CD14-positive monocyte (primary cell): Measurements from ENCODE around the gene MORC4. TPM values are rescaled to one million over a fixed set of nuclear protein-coding genes. Genes with fewer than 3 reads are reported as not detected.

Source experiments
- DNase-seq, 3 donors: peaks; one replicate each; pipeline ENCODE4 v3.0.0-alpha.2; 2011 to 2022
- H2AFZ ChIP-seq: 2 replicates; pipeline ENCODE4 v1.6.0; 2012; ENCODE audit warnings: mild to moderate bottlenecking, low read depth, low read length, inconsistent platforms; ENCODE audit not compliant: insufficient read depth, poor library complexity, severe bottlenecking
- H3K27ac ChIP-seq, 2 donors: 1 replicate in 1 of 2; 2 replicates in 1 of 2; pipeline ENCODE4 v1.5.1; 2012 to 2013; ENCODE audit warnings: low read length in 2 of 2, control low read depth in 1 of 2, inconsistent platforms in 1 of 2, low read depth in 1 of 2, mild to moderate bottlenecking in 1 of 2
- H3K27me3 ChIP-seq, 2 donors: one replicate each; pipeline versions ENCODE4 v1.6.0 to v1.6.1; 2011 to 2013; ENCODE audit warnings: low read length in 2 of 2; ENCODE audit not compliant: control insufficient read depth in 2 of 2, insufficient read depth in 2 of 2
- H3K36me3 ChIP-seq, 2 donors: replicated peaks in 1 of 2; 1 replicate in 1 of 2; 2 replicates in 1 of 2; pipeline versions ENCODE4 v1.5.1 to v1.6.1; 2012 to 2013; ENCODE audit warnings: low read length in 2 of 2, control low read depth in 1 of 2, inconsistent platforms in 1 of 2, mild to moderate bottlenecking in 1 of 2; ENCODE audit not compliant: insufficient read depth in 2 of 2, control insufficient read depth in 1 of 2
- H3K4me1 ChIP-seq, 2 donors: 1 replicate in 1 of 2; 2 replicates in 1 of 2; pipeline versions ENCODE4 v1.5.1 to v1.6.1; 2012 to 2013; ENCODE audit warnings: low read length in 2 of 2, control low read depth in 1 of 2, inconsistent platforms in 1 of 2, mild to moderate bottlenecking in 1 of 2, moderate library complexity in 1 of 2; ENCODE audit not compliant: insufficient read depth in 2 of 2, control insufficient read depth in 1 of 2
- H3K4me2 ChIP-seq: replicated peaks from 2 replicates; pipeline ENCODE3; 2012; ENCODE audit warnings: low read length, moderate library complexity, mild to moderate bottlenecking; ENCODE audit not compliant: poor library complexity, severe bottlenecking; ENCODE audit errors: extremely low read depth
- H3K4me3 ChIP-seq, 3 experiments: fragments of 200-600 bp in 1 of 3; sonication (generic) in 1 of 3; replicated peaks in 1 of 3; 1 replicate in 2 of 3; 2 replicates in 1 of 3; pipeline ENCODE4 v1.5.1; 2011 to 2013; ENCODE audit warnings: low read length in 3 of 3, mild to moderate bottlenecking in 3 of 3, control low read depth in 2 of 3, low read depth in 2 of 3, inconsistent platforms in 1 of 3, moderate library complexity in 1 of 3
- H3K79me2 ChIP-seq: 2 replicates; pipeline ENCODE4 v1.6.0; 2012; ENCODE audit warnings: mild to moderate bottlenecking, control low read depth, inconsistent platforms, low read length, moderate library complexity; ENCODE audit not compliant: insufficient read depth
- H3K9ac ChIP-seq: 2 replicates; pipeline ENCODE4 v1.6.0; 2017; ENCODE audit warnings: low read length, mild to moderate bottlenecking; ENCODE audit not compliant: insufficient read depth, poor library complexity, severe bottlenecking
- H3K9me3 ChIP-seq, 2 donors: replicated peaks in 1 of 2; 1 replicate in 1 of 2; 2 replicates in 1 of 2; pipeline versions ENCODE4 v1.5.1 to v1.6.1; 2012 to 2013; ENCODE audit warnings: low read length in 2 of 2, control low read depth in 1 of 2; ENCODE audit not compliant: control insufficient read depth in 1 of 2, insufficient read depth in 1 of 2
- H4K20me1 ChIP-seq: 2 replicates; pipeline ENCODE4 v1.6.0; 2012; ENCODE audit warnings: mild to moderate bottlenecking, low read length, control low read depth, moderate library complexity; ENCODE audit not compliant: insufficient read depth
- H3K27ac Mint-ChIP-seq, 7 donors: one replicate each; pipeline ENCODE4 v1.8.0; 2020; ENCODE audit warnings: mild to moderate bottlenecking in 7 of 7, mixed read lengths in 7 of 7, moderate library complexity in 6 of 7, inconsistent platforms in 2 of 7
- H3K27me3 Mint-ChIP-seq, 3 donors: one replicate each; pipeline ENCODE4 v1.8.0; 2021 to 2022; ENCODE audit warnings: low read depth in 3 of 3, mild to moderate bottlenecking in 3 of 3, mixed read lengths in 3 of 3, moderate library complexity in 3 of 3, inconsistent platforms in 1 of 3
- H3K36me3 Mint-ChIP-seq, 2 donors: one replicate each; pipeline ENCODE4 v1.8.0; 2020; ENCODE audit warnings: mixed read lengths in 2 of 2, inconsistent platforms in 1 of 2, mild to moderate bottlenecking in 1 of 2
- H3K4me1 Mint-ChIP-seq: one replicate; pipeline ENCODE4 v1.8.0; 2020; ENCODE audit warnings: mild to moderate bottlenecking, mixed read lengths
- H3K4me3 Mint-ChIP-seq, 2 donors: one replicate each; pipeline ENCODE4 v1.8.0; 2020; ENCODE audit warnings: mild to moderate bottlenecking in 2 of 2, mixed read lengths in 2 of 2, moderate library complexity in 1 of 2
- H3K9me3 Mint-ChIP-seq, 7 donors: one replicate each; pipeline ENCODE4 v1.8.0; 2020 to 2022; ENCODE audit warnings: mixed read lengths in 7 of 7, mild to moderate bottlenecking in 6 of 7, moderate library complexity in 6 of 7, inconsistent platforms in 2 of 7
- WGBS: methylation state at CpG from one replicate; pipeline ENCODE4 v1.1.5; 2013; ENCODE audit warnings: missing lambda C conversion rate; ENCODE audit not compliant: insufficient coverage; 5-methylcytosine and 5-hydroxymethylcytosine counted together
- intact Hi-C, 2 donors: fragments of 100-400 bp; cut with micrococcal nuclease; formaldehyde crosslinking; loops; one replicate each; pipeline versions ENCODE4 v1.15.0 to v1.15.1; 2023
- polyA plus RNA-seq, 3 donors: library from polyadenylated mRNA; depleted of rRNA in 1 of 3; unstranded in 2 of 3; stranded (reverse) in 1 of 3; fragments of 300-500 nt in 2 of 3; fragments of >200 nt in 1 of 3; fragmentation: Illumina TruSeq in 2 of 3; gene quantifications; 1 replicate in 2 of 3; 2 replicates in 1 of 3; pipeline ENCODE4 v1.2.3, GENCODE V29; 2012 to 2021
- TF ChIP-seq, protein P1 (sequence below): fragments of 200-600 bp; IDR thresholded peaks from one replicate; pipeline ENCODE4 v1.8.0; 2022; ENCODE audit warnings: antibody characterized with exemption, mild to moderate bottlenecking

The MORC4 gene
- polyA plus RNA-seq, 3 donors = 0.06 to 0.23 (median 0.10) TPM

DNA sequence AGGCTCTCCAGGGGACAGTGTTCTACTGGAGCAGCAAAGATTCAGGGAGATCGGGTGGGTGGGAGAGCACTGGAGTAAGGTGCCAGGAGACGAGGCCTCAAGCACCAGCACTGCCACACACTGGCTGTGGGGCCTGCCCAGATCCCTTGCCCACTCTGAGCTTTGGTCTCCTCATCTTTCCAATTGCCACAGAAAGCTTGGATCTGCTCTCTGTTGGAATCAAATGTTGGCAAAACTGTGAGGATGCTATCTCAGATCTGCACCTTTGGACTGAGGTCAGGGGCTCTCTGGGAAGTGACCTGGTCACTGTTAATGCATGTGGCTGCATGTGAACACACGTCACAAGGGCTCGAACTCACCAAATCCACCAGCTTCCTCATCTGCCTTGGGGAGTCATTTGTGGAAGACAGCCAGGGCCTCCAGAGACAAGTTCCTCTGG, 98.2 kb downstream of the MORC4 start:
- H3K9me3 ChIP-seq = no peaks in the 10 kb centered on the region
- H3K9me3 Mint-ChIP-seq = peaks cover 0 to 2% (median 0%) of the 10 kb centered on the region in 7 donors
- no peak overlapping the region for H3K4me3 Mint-ChIP-seq
- H3K36me3 Mint-ChIP-seq = no peaks in the 10 kb centered on the region
- H2AFZ ChIP-seq = no peak overlapping the region
- WGBS = no CpG with 5 or more reads among the region's 4 CpGs
- TF ChIP-seq, protein P1, sequence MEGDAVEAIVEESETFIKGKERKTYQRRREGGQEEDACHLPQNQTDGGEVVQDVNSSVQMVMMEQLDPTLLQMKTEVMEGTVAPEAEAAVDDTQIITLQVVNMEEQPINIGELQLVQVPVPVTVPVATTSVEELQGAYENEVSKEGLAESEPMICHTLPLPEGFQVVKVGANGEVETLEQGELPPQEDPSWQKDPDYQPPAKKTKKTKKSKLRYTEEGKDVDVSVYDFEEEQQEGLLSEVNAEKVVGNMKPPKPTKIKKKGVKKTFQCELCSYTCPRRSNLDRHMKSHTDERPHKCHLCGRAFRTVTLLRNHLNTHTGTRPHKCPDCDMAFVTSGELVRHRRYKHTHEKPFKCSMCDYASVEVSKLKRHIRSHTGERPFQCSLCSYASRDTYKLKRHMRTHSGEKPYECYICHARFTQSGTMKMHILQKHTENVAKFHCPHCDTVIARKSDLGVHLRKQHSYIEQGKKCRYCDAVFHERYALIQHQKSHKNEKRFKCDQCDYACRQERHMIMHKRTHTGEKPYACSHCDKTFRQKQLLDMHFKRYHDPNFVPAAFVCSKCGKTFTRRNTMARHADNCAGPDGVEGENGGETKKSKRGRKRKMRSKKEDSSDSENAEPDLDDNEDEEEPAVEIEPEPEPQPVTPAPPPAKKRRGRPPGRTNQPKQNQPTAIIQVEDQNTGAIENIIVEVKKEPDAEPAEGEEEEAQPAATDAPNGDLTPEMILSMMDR = no peak
- H3K9ac ChIP-seq = no peak overlapping the region
- no peaks in the 10 kb centered on the region for H3K79me2 ChIP-seq
- H3K27ac Mint-ChIP-seq = no peak overlapping the region
- intact Hi-C loops = no loop called here
- H3K27ac ChIP-seq = no peak overlapping the region
- peaks cover 0 to 3% (median 2%) of the 10 kb centered on the region in 3 donors for H3K27me3 Mint-ChIP-seq
- no peaks in the 10 kb centered on the region for H3K36me3 ChIP-seq
- H3K27me3 ChIP-seq = no peaks in the 10 kb centered on the region
- H4K20me1 ChIP-seq = no peaks in the 10 kb centered on the region
- H3K4me1 ChIP-seq = no peaks in the 10 kb centered on the region
- H3K4me2 ChIP-seq = no peak overlapping the region
- H3K4me3 ChIP-seq = no peak overlapping the region
- no peak for DNase-seq
- no peaks in the 10 kb centered on the region for H3K4me1 Mint-ChIP-seq

DNA sequence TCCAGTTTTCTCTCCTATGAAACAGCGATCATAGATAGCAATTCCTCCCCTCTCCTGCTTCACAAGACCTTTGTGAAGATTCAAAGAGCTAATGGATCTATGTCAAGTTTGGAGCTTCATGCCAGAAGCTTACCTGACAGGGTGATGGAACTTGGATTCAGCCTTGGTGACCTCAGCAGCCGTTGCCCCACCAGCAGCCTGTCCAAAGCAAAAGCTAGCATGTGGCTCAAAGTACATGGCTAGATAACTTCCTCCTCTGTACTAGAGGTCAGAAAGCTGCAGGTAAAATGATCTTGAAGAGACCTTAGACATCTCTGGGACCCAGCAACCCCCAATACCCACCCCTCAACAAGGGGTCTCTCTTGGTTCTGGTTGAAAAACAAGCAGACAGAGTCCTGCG, 98.7 kb downstream of the MORC4 start:
- Histone ChIP-seq H3K9me3 (no peaks in the 10 kb centered on the region), H3K4me3 (no peak overlapping the region), H3K27me3 (no peaks in the 10 kb centered on the region), H2AFZ (no peak overlapping the region), H3K9ac (no peak overlapping the region), H3K27ac (no peak overlapping the region), H4K20me1 (no peaks in the 10 kb centered on the region), H3K4me2 (no peak overlapping the region), H3K4me1 (no peaks in the 10 kb centered on the region), H3K36me3 (no peaks in the 10 kb centered on the region), H3K79me2 (no peaks in the 10 kb centered on the region)
- WGBS = no CpG with 5 or more reads among the region's 3 CpGs
- Mint-ChIP-seq H3K4me3 (no peak overlapping the region), H3K27me3 (peaks cover 1 to 2% (median 1%) of the 10 kb centered on the region in 3 donors), H3K36me3 (no peaks in the 10 kb centered on the region), H3K9me3 (peaks cover 0 to 2% (median 0%) of the 10 kb centered on the region in 7 donors), H3K4me1 (no peaks in the 10 kb centered on the region), H3K27ac (no peak overlapping the region)
- intact Hi-C loops = no loop called here
- no peak for DNase-seq
- TF ChIP-seq, protein P1 = no peak
